CD4-positive, alpha-beta T cell (primary cell): Measurements from ENCODE around the gene PCNX3. TPM values are rescaled to one million over a fixed set of nuclear protein-coding genes. Genes with fewer than 3 reads are reported as not detected.

Experiments used
- ATAC-seq: fragments of 200-7000 bp; cut with Tn5 transposase; one replicate; pipeline ENCODE4 v1.10.0; 2022; ENCODE audit warnings: mild to moderate bottlenecking; ENCODE audit not compliant: poor library complexity
- CTCF ChIA-PET: fragments of 350-600 bp; sonication (Branson Sonifier 250); formaldehyde crosslinking; loops from one replicate; lab custom pipeline; 2021; ENCODE audit warnings: antibody characterized with exemption, inconsistent platforms; lab: Charles Lee
- POLR2A ChIA-PET: fragments of 350-600 bp; sonication (Branson Sonifier 250); formaldehyde crosslinking; loops from one replicate; lab custom pipeline; 2021; ENCODE audit warnings: antibody characterized with exemption, inconsistent platforms; lab: Charles Lee
- DNase-seq, 14 experiments: peaks; one replicate each; pipeline ENCODE4 v3.0.0-alpha.2; 2013 to 2020; ENCODE audit warnings: mixed read lengths in 2 of 14
- H3K27ac ChIP-seq, 2 donors: one replicate each; pipeline versions ENCODE4 v1.5.1 to v1.7.0; 2013; ENCODE audit warnings: low read length in 2 of 2, low read depth in 1 of 2, mild to moderate bottlenecking in 1 of 2
- H3K27me3 ChIP-seq, 2 experiments: 1 replicate in 1 of 2; 2 replicates in 1 of 2; pipeline versions ENCODE4 v1.6.1 to v1.7.0; 2013; ENCODE audit warnings: low read length in 2 of 2, control low read depth in 1 of 2, mild to moderate bottlenecking in 1 of 2, moderate library complexity in 1 of 2; ENCODE audit not compliant: insufficient read depth in 2 of 2, control insufficient read depth in 1 of 2
- H3K36me3 ChIP-seq: one replicate; pipeline ENCODE4 v1.6.1; 2013; ENCODE audit warnings: low read length, control low read depth; ENCODE audit not compliant: insufficient read depth
- H3K4me1 ChIP-seq: one replicate; pipeline ENCODE4 v1.6.1; 2013; ENCODE audit warnings: low read length, control low read depth; ENCODE audit not compliant: insufficient read depth
- H3K4me3 ChIP-seq: one replicate; pipeline ENCODE4 v1.5.1; 2013; ENCODE audit warnings: mild to moderate bottlenecking, low read length, moderate library complexity
- H3K9me3 ChIP-seq, 2 experiments: 1 replicate in 1 of 2; 2 replicates in 1 of 2; pipeline versions ENCODE4 v1.6.1 to v1.7.0; 2013; ENCODE audit warnings: low read length in 2 of 2, mild to moderate bottlenecking in 2 of 2, control low read depth in 1 of 2, moderate library complexity in 1 of 2; ENCODE audit not compliant: control insufficient read depth in 1 of 2, insufficient read depth in 1 of 2
- H3K27ac Mint-ChIP-seq: one replicate; pipeline ENCODE4 v1.8.0; 2020; ENCODE audit warnings: mixed read lengths
- H3K27me3 Mint-ChIP-seq: one replicate; pipeline ENCODE4 v1.8.0; 2021; ENCODE audit warnings: mixed read lengths
- H3K36me3 Mint-ChIP-seq: one replicate; pipeline ENCODE4 v1.8.0; 2021; ENCODE audit warnings: low read depth, mixed read lengths
- H3K4me1 Mint-ChIP-seq: one replicate; pipeline ENCODE4 v1.8.0; 2021; ENCODE audit warnings: low read depth, mixed read lengths
- H3K4me3 Mint-ChIP-seq: one replicate; pipeline ENCODE4 v1.8.0; 2020; ENCODE audit warnings: mild to moderate bottlenecking, mixed read lengths
- H3K9me3 Mint-ChIP-seq: one replicate; pipeline ENCODE4 v1.8.0; 2020; ENCODE audit warnings: mixed read lengths
- CTCF ChIP-seq: fragments of 200-600 bp; IDR thresholded peaks from one replicate; pipeline ENCODE4 v1.8.0; 2022; ENCODE audit warnings: antibody characterized with exemption, mild to moderate bottlenecking
- intact Hi-C, 2 experiments: fragments of 100-400 bp; cut with DNase I in 1 of 2; cut with micrococcal nuclease in 1 of 2; formaldehyde crosslinking; loops; one replicate each; pipeline versions ENCODE4 v1.15.1 to v1.9.0; 2023 to 2025; cut with DNase I, micrococcal nuclease
- total RNA-seq, 174 experiments: library from RNA in 2 of 174; stranded (reverse) in 2 of 174; gene quantifications; one replicate each; pipeline ENCODE4 v1.2.3 and lab custom pipeline; 2021 to 2026

Gene PCNX3
- total RNA-seq, 2 experiments from 2014 or later = 37.3 to 40.5 TPM

- Mint-ChIP-seq H3K27me3 (no peaks in the 10 kb centered on the region), H3K4me3 (peak within 1 kb of the TSS; percentile 92), H3K27ac (peak within 1 kb of the TSS; percentile 94), H3K9me3 (no peaks in the 10 kb centered on the region), H3K4me1 (peaks cover 33% of the 10 kb centered on the region), H3K36me3 (peaks cover 39% of the 10 kb centered on the region)
- H3K27me3 ChIP-seq = no peaks in the 10 kb centered on the region
- peaks cover 42% of the 10 kb centered on the region for H3K36me3 ChIP-seq
- DNase-seq (peak; percentile 79 to 96 (median 89)), ATAC-seq (peak; percentile 83)
- ChIA-PET POLR2A (interaction anchor here (0.7 to 5.9 kb wide), 25 partner anchors 10 to 1345 kb away, joined by 3 to 93 read pairs (median 4); partner anchors contain the start of genes CFL1, EHBP1L1, FAM89B and KAT5), CTCF (interaction anchor here (0.7 to 2.1 kb wide), 6 partner anchors 11 to 227 kb away, joined by 3 to 11 read pairs (median 4); partner anchors contain the start of genes CCDC85B, KAT5 and MUS81)
- intact Hi-C loops = loop anchor here (1.0 to 5.0 kb wide), 5 partner anchors 10 to 91 kb away; partner anchors contain the start of genes PCNX3 (in 2 of the 2), FAM89B (in 1 of the 2), KAT5 (in 1 of the 2) and SIPA1 (in 1 of the 2)
- peaks cover 59% of the 10 kb centered on the region for H3K4me1 ChIP-seq
- peak within 1 kb of the TSS; percentile 96 to 97 for H3K27ac ChIP-seq
- TF ChIP-seq CTCF = no peak
- peak within 1 kb of the TSS; percentile 97 for H3K4me3 ChIP-seq
- no peaks in the 10 kb centered on the region for H3K9me3 ChIP-seq
These were observed 47.4 kb downstream of the PCNX3 start, which contains the start of gene RELA for GRCh38 chr11:65662799-65663638. TSS of gene RELA (minus strand) at chr11:65662916. CDS start at chr11:65662832, 84 bp downstream.

- Histone ChIP-seq H3K9me3 (no peaks in the 10 kb centered on the region), H3K27ac (peak overlapping the region; percentile 96 to 97), H3K36me3 (peaks cover 35% of the 10 kb centered on the region), H3K27me3 (no peaks in the 10 kb centered on the region), H3K4me3 (peak overlapping the region; percentile 71), H3K4me1 (peaks cover 52% of the 10 kb centered on the region)
- CTCF ChIA-PET = interaction anchor here (0.7 to 2.1 kb wide), 5 partner anchors 11 to 227 kb away, joined by 3 to 11 read pairs (median 5); partner anchors contain the start of genes CCDC85B and KAT5
- Mint-ChIP-seq H3K27me3 (no peaks in the 10 kb centered on the region), H3K4me1 (peaks cover 29% of the 10 kb centered on the region), H3K27ac (peak overlapping the region; percentile 94), H3K4me3 (peak overlapping the region; percentile 92), H3K36me3 (peaks cover 32% of the 10 kb centered on the region), H3K9me3 (no peaks in the 10 kb centered on the region)
- TF ChIP-seq CTCF = no peak
- peak in 8 of 14 experiments; percentile 24 to 67 (median 44) for DNase-seq
- ATAC-seq = peak; percentile 28
- intact Hi-C loops = loop anchor here (1.0 to 5.0 kb wide), 4 partner anchors 25 to 91 kb away; partner anchors contain the start of genes PCNX3 (in 2 of the 2), FAM89B (in 1 of the 2), KAT5 (in 1 of the 2) and SIPA1 (in 1 of the 2)
- POLR2A ChIA-PET = interaction anchor here (0.7 to 5.9 kb wide), 15 partner anchors 11 to 885 kb away, joined by 3 to 93 read pairs (median 4); partner anchors contain the start of genes KAT5, MALAT1, MAP3K11 and MUS81
These were observed 48.1 kb downstream of the PCNX3 start for GRCh38 chr11:65663639-65664200.

GRCh38 chr11:65672180-65672860, 56.7 kb downstream of the PCNX3 start:
- Mint-ChIP-seq H3K4me3 (no peak overlapping the region), H3K27ac (no peak overlapping the region), H3K36me3 (no peaks in the 10 kb centered on the region), H3K4me1 (no peaks in the 10 kb centered on the region), H3K27me3 (no peaks in the 10 kb centered on the region), H3K9me3 (no peaks in the 10 kb centered on the region)
- ATAC-seq (no peak), DNase-seq (no peak)
- POLR2A ChIA-PET = no interaction called here
- intact Hi-C loops = no loop called here
- no peaks in the 10 kb centered on the region for H3K4me1 ChIP-seq
- no peaks in the 10 kb centered on the region for H3K36me3 ChIP-seq
- no peaks in the 10 kb centered on the region for H3K9me3 ChIP-seq
- no peak overlapping the region for H3K27ac ChIP-seq
- no peaks in the 10 kb centered on the region for H3K27me3 ChIP-seq
- CTCF ChIA-PET = interaction anchor here (1.1 kb wide), 1 partner anchor 39 kb away, joined by 3 read pairs; no protein-coding TSS in a partner anchor
- TF ChIP-seq CTCF = no peak
- H3K4me3 ChIP-seq = no peak overlapping the region
